CD14-positive monocyte (primary cell): ENCODE measurements around the gene PFKM. TPM values are rescaled to one million over a fixed set of nuclear protein-coding genes. Genes with fewer than 3 reads are reported as not detected.

ENCODE experiments used
- DNase-seq, 3 donors: peaks; one replicate each; pipeline ENCODE4 v3.0.0-alpha.2; 2011 to 2022
- H2AFZ ChIP-seq: 2 replicates; pipeline ENCODE4 v1.6.0; 2012; ENCODE audit warnings: mild to moderate bottlenecking, low read depth, low read length, inconsistent platforms; ENCODE audit not compliant: insufficient read depth, poor library complexity, severe bottlenecking
- H3K27ac ChIP-seq, 2 donors: 1 replicate in 1 of 2; 2 replicates in 1 of 2; pipeline ENCODE4 v1.5.1; 2012 to 2013; ENCODE audit warnings: low read length in 2 of 2, control low read depth in 1 of 2, inconsistent platforms in 1 of 2, low read depth in 1 of 2, mild to moderate bottlenecking in 1 of 2
- H3K27me3 ChIP-seq, 2 donors: one replicate each; pipeline versions ENCODE4 v1.6.0 to v1.6.1; 2011 to 2013; ENCODE audit warnings: low read length in 2 of 2; ENCODE audit not compliant: control insufficient read depth in 2 of 2, insufficient read depth in 2 of 2
- H3K36me3 ChIP-seq, 2 donors: replicated peaks in 1 of 2; 1 replicate in 1 of 2; 2 replicates in 1 of 2; pipeline versions ENCODE4 v1.5.1 to v1.6.1; 2012 to 2013; ENCODE audit warnings: low read length in 2 of 2, control low read depth in 1 of 2, inconsistent platforms in 1 of 2, mild to moderate bottlenecking in 1 of 2; ENCODE audit not compliant: insufficient read depth in 2 of 2, control insufficient read depth in 1 of 2
- H3K4me1 ChIP-seq, 2 donors: 1 replicate in 1 of 2; 2 replicates in 1 of 2; pipeline versions ENCODE4 v1.5.1 to v1.6.1; 2012 to 2013; ENCODE audit warnings: low read length in 2 of 2, control low read depth in 1 of 2, inconsistent platforms in 1 of 2, mild to moderate bottlenecking in 1 of 2, moderate library complexity in 1 of 2; ENCODE audit not compliant: insufficient read depth in 2 of 2, control insufficient read depth in 1 of 2
- H3K4me2 ChIP-seq: replicated peaks from 2 replicates; pipeline ENCODE3; 2012; ENCODE audit warnings: low read length, moderate library complexity, mild to moderate bottlenecking; ENCODE audit not compliant: poor library complexity, severe bottlenecking; ENCODE audit errors: extremely low read depth
- H3K4me3 ChIP-seq, 3 experiments: fragments of 200-600 bp in 1 of 3; sonication (generic) in 1 of 3; replicated peaks in 1 of 3; 1 replicate in 2 of 3; 2 replicates in 1 of 3; pipeline ENCODE4 v1.5.1; 2011 to 2013; ENCODE audit warnings: low read length in 3 of 3, mild to moderate bottlenecking in 3 of 3, control low read depth in 2 of 3, low read depth in 2 of 3, inconsistent platforms in 1 of 3, moderate library complexity in 1 of 3
- H3K79me2 ChIP-seq: 2 replicates; pipeline ENCODE4 v1.6.0; 2012; ENCODE audit warnings: mild to moderate bottlenecking, control low read depth, inconsistent platforms, low read length, moderate library complexity; ENCODE audit not compliant: insufficient read depth
- H3K9ac ChIP-seq: 2 replicates; pipeline ENCODE4 v1.6.0; 2017; ENCODE audit warnings: low read length, mild to moderate bottlenecking; ENCODE audit not compliant: insufficient read depth, poor library complexity, severe bottlenecking
- H3K9me3 ChIP-seq, 2 donors: replicated peaks in 1 of 2; 1 replicate in 1 of 2; 2 replicates in 1 of 2; pipeline versions ENCODE4 v1.5.1 to v1.6.1; 2012 to 2013; ENCODE audit warnings: low read length in 2 of 2, control low read depth in 1 of 2; ENCODE audit not compliant: control insufficient read depth in 1 of 2, insufficient read depth in 1 of 2
- H4K20me1 ChIP-seq: 2 replicates; pipeline ENCODE4 v1.6.0; 2012; ENCODE audit warnings: mild to moderate bottlenecking, low read length, control low read depth, moderate library complexity; ENCODE audit not compliant: insufficient read depth
- H3K27ac Mint-ChIP-seq, 7 donors: one replicate each; pipeline ENCODE4 v1.8.0; 2020; ENCODE audit warnings: mild to moderate bottlenecking in 7 of 7, mixed read lengths in 7 of 7, moderate library complexity in 6 of 7, inconsistent platforms in 2 of 7
- H3K27me3 Mint-ChIP-seq, 3 donors: one replicate each; pipeline ENCODE4 v1.8.0; 2021 to 2022; ENCODE audit warnings: low read depth in 3 of 3, mild to moderate bottlenecking in 3 of 3, mixed read lengths in 3 of 3, moderate library complexity in 3 of 3, inconsistent platforms in 1 of 3
- H3K36me3 Mint-ChIP-seq, 2 donors: one replicate each; pipeline ENCODE4 v1.8.0; 2020; ENCODE audit warnings: mixed read lengths in 2 of 2, inconsistent platforms in 1 of 2, mild to moderate bottlenecking in 1 of 2
- H3K4me1 Mint-ChIP-seq: one replicate; pipeline ENCODE4 v1.8.0; 2020; ENCODE audit warnings: mild to moderate bottlenecking, mixed read lengths
- H3K4me3 Mint-ChIP-seq, 2 donors: one replicate each; pipeline ENCODE4 v1.8.0; 2020; ENCODE audit warnings: mild to moderate bottlenecking in 2 of 2, mixed read lengths in 2 of 2, moderate library complexity in 1 of 2
- H3K9me3 Mint-ChIP-seq, 7 donors: one replicate each; pipeline ENCODE4 v1.8.0; 2020 to 2022; ENCODE audit warnings: mixed read lengths in 7 of 7, mild to moderate bottlenecking in 6 of 7, moderate library complexity in 6 of 7, inconsistent platforms in 2 of 7
- WGBS: methylation state at CpG from one replicate; pipeline ENCODE4 v1.1.5; 2013; ENCODE audit warnings: missing lambda C conversion rate; ENCODE audit not compliant: insufficient coverage; 5-methylcytosine and 5-hydroxymethylcytosine counted together
- intact Hi-C, 2 donors: fragments of 100-400 bp; cut with micrococcal nuclease; formaldehyde crosslinking; loops; one replicate each; pipeline versions ENCODE4 v1.15.0 to v1.15.1; 2023
- polyA plus RNA-seq, 3 donors: library from polyadenylated mRNA; depleted of rRNA in 1 of 3; unstranded in 2 of 3; stranded (reverse) in 1 of 3; fragments of 300-500 nt in 2 of 3; fragments of >200 nt in 1 of 3; fragmentation: Illumina TruSeq in 2 of 3; gene quantifications; 1 replicate in 2 of 3; 2 replicates in 1 of 3; pipeline ENCODE4 v1.2.3, GENCODE V29; 2012 to 2021
- TF ChIP-seq, protein P1 (sequence below): fragments of 200-600 bp; IDR thresholded peaks from one replicate; pipeline ENCODE4 v1.8.0; 2022; ENCODE audit warnings: antibody characterized with exemption, mild to moderate bottlenecking

The PFKM gene
- polyA plus RNA-seq, 3 donors: 2.8 to 8.4 (median 3.0) TPM

DNA sequence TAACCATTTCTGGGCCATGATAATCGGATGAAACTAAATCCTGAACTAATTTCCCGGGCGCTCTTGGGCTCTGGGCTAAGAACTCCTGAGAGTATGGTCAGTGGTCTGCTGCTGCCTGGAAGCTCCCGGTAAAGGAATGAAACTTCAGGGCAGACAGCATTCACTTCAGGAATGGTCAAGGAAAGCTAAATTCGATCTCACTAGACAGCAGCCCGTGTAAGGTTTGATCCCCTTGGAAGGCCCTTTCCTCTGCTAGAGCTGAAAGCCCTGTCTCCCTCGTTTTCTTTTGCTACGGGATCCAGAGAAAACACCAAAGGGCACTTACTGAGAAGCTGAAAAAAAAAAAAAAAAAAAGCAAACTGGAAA, 37.5 kb downstream of the PFKM start:
- Mint-ChIP-seq H3K9me3 (no peaks in the 10 kb centered on the region), H3K36me3 (peaks cover 22 to 30% of the 10 kb centered on the region in 2 donors), H3K27ac (peak overlapping the region; percentile 32 to 96 (median 93)), H3K4me3 (peak overlapping the region; percentile 89 to 96), H3K4me1 (peaks cover 18% of the 10 kb centered on the region), H3K27me3 (no peaks in the 10 kb centered on the region)
- H4K20me1 ChIP-seq: peaks cover 12% of the 10 kb centered on the region
- H3K27me3 ChIP-seq: no peaks in the 10 kb centered on the region
- WGBS: 41% methylated on average over 7 of the region's 8 CpGs
- peaks cover 45% of the 10 kb centered on the region for H3K79me2 ChIP-seq
- intact Hi-C loops: loop anchor here (2.0 to 10.0 kb wide), 4 partner anchors 42 to 192 kb away; partner anchors contain the start of genes SENP1 (in 2 of the 2) and TMEM106C (in 1 of the 2)
- H3K4me1 ChIP-seq: peaks cover 13 to 16% of the 10 kb centered on the region in 2 donors
- H3K36me3 ChIP-seq: peaks cover 21 to 24% of the 10 kb centered on the region in 2 donors
- no peak for DNase-seq
- peak overlapping the region; percentile 79 for H3K4me2 ChIP-seq
- peak overlapping the region; percentile 72 to 84 (median 82) for H3K4me3 ChIP-seq
- H3K27ac ChIP-seq: peak overlapping the region; percentile 74 to 88
- peak overlapping the region; percentile 94 for H2AFZ ChIP-seq
- TF ChIP-seq, protein P1, sequence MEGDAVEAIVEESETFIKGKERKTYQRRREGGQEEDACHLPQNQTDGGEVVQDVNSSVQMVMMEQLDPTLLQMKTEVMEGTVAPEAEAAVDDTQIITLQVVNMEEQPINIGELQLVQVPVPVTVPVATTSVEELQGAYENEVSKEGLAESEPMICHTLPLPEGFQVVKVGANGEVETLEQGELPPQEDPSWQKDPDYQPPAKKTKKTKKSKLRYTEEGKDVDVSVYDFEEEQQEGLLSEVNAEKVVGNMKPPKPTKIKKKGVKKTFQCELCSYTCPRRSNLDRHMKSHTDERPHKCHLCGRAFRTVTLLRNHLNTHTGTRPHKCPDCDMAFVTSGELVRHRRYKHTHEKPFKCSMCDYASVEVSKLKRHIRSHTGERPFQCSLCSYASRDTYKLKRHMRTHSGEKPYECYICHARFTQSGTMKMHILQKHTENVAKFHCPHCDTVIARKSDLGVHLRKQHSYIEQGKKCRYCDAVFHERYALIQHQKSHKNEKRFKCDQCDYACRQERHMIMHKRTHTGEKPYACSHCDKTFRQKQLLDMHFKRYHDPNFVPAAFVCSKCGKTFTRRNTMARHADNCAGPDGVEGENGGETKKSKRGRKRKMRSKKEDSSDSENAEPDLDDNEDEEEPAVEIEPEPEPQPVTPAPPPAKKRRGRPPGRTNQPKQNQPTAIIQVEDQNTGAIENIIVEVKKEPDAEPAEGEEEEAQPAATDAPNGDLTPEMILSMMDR: no peak
- H3K9ac ChIP-seq: peak overlapping the region; percentile 69
- no peaks in the 10 kb centered on the region for H3K9me3 ChIP-seq

DNA sequence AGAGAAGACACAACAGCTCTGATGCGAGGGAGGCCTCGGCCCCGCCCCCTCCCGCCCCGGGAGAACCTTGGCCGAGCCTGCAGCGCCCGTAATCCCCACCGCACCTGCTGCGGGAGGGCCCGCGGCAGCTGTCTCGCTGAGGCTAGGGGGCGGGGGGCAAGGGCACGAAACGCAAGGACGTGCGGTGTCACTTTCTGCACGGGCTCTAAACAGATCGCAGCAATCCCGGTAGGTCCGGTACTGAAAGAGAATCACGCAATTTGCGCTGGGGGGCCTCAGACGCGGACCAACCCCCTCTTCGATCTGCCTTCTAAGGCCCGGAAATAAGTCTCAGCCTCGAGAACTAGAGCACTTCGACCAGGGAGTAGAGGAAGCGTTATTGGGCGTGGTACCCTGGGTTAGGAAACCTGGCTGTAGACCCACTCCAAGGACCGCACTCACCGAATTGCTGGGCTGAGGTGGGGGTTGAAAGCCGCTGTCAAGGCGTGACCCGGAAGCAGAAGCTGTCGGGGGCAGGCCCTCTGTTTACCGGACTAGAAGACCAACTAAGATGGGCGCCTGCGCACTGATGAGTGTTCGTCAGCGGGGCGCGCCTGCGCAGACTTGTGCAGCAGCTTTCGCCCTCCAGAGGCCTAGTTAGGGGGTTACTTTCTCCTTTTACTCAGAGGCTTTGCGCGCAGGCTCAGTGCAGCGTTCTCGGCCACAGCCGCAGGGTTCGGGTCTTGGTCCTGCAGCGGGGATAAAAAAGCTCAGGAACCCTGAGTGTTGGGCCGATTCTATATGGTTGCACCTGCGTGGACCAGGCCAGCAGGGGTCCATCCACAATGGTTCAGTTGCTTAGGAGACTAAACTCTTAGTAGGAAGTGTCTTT, 38.1 kb downstream of the PFKM start, which contains the start of gene ASB8:
Gene ASB8, minus strand, starts transcription at position 498 of the 871 bp plus-strand sequence. CDS start 4,019 bp downstream, outside the sequence.
- H4K20me1 ChIP-seq: peaks cover 12% of the 10 kb centered on the region
- peak within 1 kb of the TSS; percentile 74 to 88 for H3K27ac ChIP-seq
- H3K27me3 ChIP-seq: no peaks in the 10 kb centered on the region
- under 1% methylated on average over 55 of the region's 56 CpGs for WGBS
- H3K4me2 ChIP-seq: peak within 1 kb of the TSS; percentile 79
- DNase-seq: peak; percentile 98 to 100 (median 99)
- Mint-ChIP-seq H3K36me3 (peaks cover 16 to 24% of the 10 kb centered on the region in 2 donors), H3K27ac (peak within 1 kb of the TSS; percentile 92 to 96 (median 94)), H3K9me3 (no peaks in the 10 kb centered on the region), H3K4me3 (peak within 1 kb of the TSS; percentile 89 to 96), H3K4me1 (peaks cover 18% of the 10 kb centered on the region), H3K27me3 (no peaks in the 10 kb centered on the region)
- intact Hi-C loops: loop anchor here (2.0 to 10.0 kb wide), 4 partner anchors 42 to 192 kb away; partner anchors contain the start of genes SENP1 (in 2 of the 2) and TMEM106C (in 1 of the 2)
- no peaks in the 10 kb centered on the region for H3K9me3 ChIP-seq
- H3K36me3 ChIP-seq: peaks cover 16 to 18% of the 10 kb centered on the region in 2 donors
- peaks cover 45% of the 10 kb centered on the region for H3K79me2 ChIP-seq
- TF ChIP-seq, protein P1: peak; percentile 57
- peak within 1 kb of the TSS; percentile 72 to 84 (median 82) for H3K4me3 ChIP-seq
- H3K9ac ChIP-seq: peak within 1 kb of the TSS; percentile 69
- peaks cover 13 to 16% of the 10 kb centered on the region in 2 donors for H3K4me1 ChIP-seq
- H2AFZ ChIP-seq: peak within 1 kb of the TSS; percentile 94
